Measurements from ENCODE around the gene ANKRD24. TPM values are rescaled to one million over a fixed set of nuclear protein-coding genes. Genes with fewer than 3 reads are reported as not detected.
"Not testable (repeated sequence)": the region's sequence is repeated elsewhere in the genome, so short reads cannot be mapped to it uniquely, and the experiment has no call there.

The ANKRD24 gene
- total RNA-seq, 3 donors from 2014 or later (not counting 1 experiment from before 2014, with no cell fraction given), result 0.65 to 2.2 (median 0.71) TPM

GRCh38 chr19:4231521-4231920 is 49.0 kb downstream of the ANKRD24 start:
- H3K9me3 Mint-ChIP-seq; H3K4me3 Mint-ChIP-seq; H3K27me3 ChIP-seq (ENCODE audit: control insufficient read depth, insufficient read depth, low read length); H3K27ac Mint-ChIP-seq; DNase-seq; H3K36me3 Mint-ChIP-seq; H3K4me1 Mint-ChIP-seq; H3K4me3 ChIP-seq (ENCODE audit: low read length); H3K36me3 ChIP-seq (ENCODE audit: control insufficient read depth, insufficient read depth, low read length); intact Hi-C loops (cut with micrococcal nuclease); ATAC-seq; H3K9me3 ChIP-seq (ENCODE audit: control insufficient read depth, insufficient read depth, low read length); H3K27ac ChIP-seq (ENCODE audit: low read length); H3K27me3 Mint-ChIP-seq (ENCODE audit: low read depth in 2 of 2): not testable (repeated sequence)
- peaks cover 10% of the 10 kb centered on the region for H3K4me1 ChIP-seq (ENCODE audit: control insufficient read depth, insufficient read depth, low read length)
- 94% methylated on average over 6 of the region's 6 CpGs for WGBS (ENCODE audit: insufficient coverage)

- H3K4me1 ChIP-seq (ENCODE audit: control insufficient read depth, insufficient read depth, low read length), result peaks cover 10% of the 10 kb centered on the region
- DNase-seq; ATAC-seq; H3K27ac ChIP-seq (ENCODE audit: low read length); H3K9me3 Mint-ChIP-seq; H3K4me3 Mint-ChIP-seq; H3K27ac Mint-ChIP-seq; H3K9me3 ChIP-seq (ENCODE audit: control insufficient read depth, insufficient read depth, low read length); H3K27me3 ChIP-seq (ENCODE audit: control insufficient read depth, insufficient read depth, low read length); H3K27me3 Mint-ChIP-seq (ENCODE audit: low read depth in 2 of 2); intact Hi-C loops (cut with micrococcal nuclease); H3K36me3 ChIP-seq (ENCODE audit: control insufficient read depth, insufficient read depth, low read length); H3K36me3 Mint-ChIP-seq; H3K4me1 Mint-ChIP-seq; H3K4me3 ChIP-seq (ENCODE audit: low read length): not testable (repeated sequence)
- WGBS (ENCODE audit: insufficient coverage), result 88% methylated on average over 5 of the region's 5 CpGs
Observed at GRCh38 chr19:4232139-4232538, 49.6 kb downstream of the ANKRD24 start.

GRCh38 chr19:4232614-4233281 is 50.3 kb downstream of the ANKRD24 start:
- intact Hi-C loops (cut with micrococcal nuclease), result no loop called here
- Mint-ChIP-seq H3K27ac (no peak overlapping the region), H3K4me1 (no peaks in the 10 kb centered on the region), H3K36me3 (no peaks in the 10 kb centered on the region), H3K4me3 (no peak overlapping the region), H3K27me3 (ENCODE audit: low read depth in 2 of 2) (peaks cover 0 to 5% of the 10 kb centered on the region in 2 donors), H3K9me3 (no peaks in the 10 kb centered on the region)
- Histone ChIP-seq H3K4me1 (ENCODE audit: control insufficient read depth, insufficient read depth, low read length) (peaks cover 10% of the 10 kb centered on the region), H3K4me3 (ENCODE audit: low read length) (no peak overlapping the region), H3K36me3 (ENCODE audit: control insufficient read depth, insufficient read depth, low read length) (no peaks in the 10 kb centered on the region), H3K27ac (ENCODE audit: low read length) (no peak overlapping the region), H3K9me3 (ENCODE audit: control insufficient read depth, insufficient read depth, low read length) (no peaks in the 10 kb centered on the region), H3K27me3 (ENCODE audit: control insufficient read depth, insufficient read depth, low read length) (peaks cover 8% of the 10 kb centered on the region)
- no peak for ATAC-seq
- WGBS (ENCODE audit: insufficient coverage), result 60% methylated on average over 21 of the region's 21 CpGs
- TF ChIP-seq CTCF (IDR thresholded peaks at IDR 0.05), result no peak
- no peak for DNase-seq

GRCh38 chr19:4233282-4233853 is 50.9 kb downstream of the ANKRD24 start:
- ATAC-seq (peak; percentile 71 to 75 (median 73)), DNase-seq (peak; percentile 59 to 73)
- Mint-ChIP-seq H3K27ac (no peak overlapping the region), H3K4me1 (no peaks in the 10 kb centered on the region), H3K4me3 (no peak overlapping the region), H3K36me3 (no peaks in the 10 kb centered on the region), H3K27me3 (ENCODE audit: low read depth in 2 of 2) (peaks cover 0 to 5% of the 10 kb centered on the region in 2 donors), H3K9me3 (no peaks in the 10 kb centered on the region)
- intact Hi-C loops (cut with micrococcal nuclease), result no loop called here
- H3K36me3 ChIP-seq (ENCODE audit: control insufficient read depth, insufficient read depth, low read length), result no peaks in the 10 kb centered on the region
- peaks cover 10% of the 10 kb centered on the region for H3K4me1 ChIP-seq (ENCODE audit: control insufficient read depth, insufficient read depth, low read length)
- no peak overlapping the region for H3K27ac ChIP-seq (ENCODE audit: low read length)
- no peak overlapping the region for H3K4me3 ChIP-seq (ENCODE audit: low read length)
- H3K27me3 ChIP-seq (ENCODE audit: control insufficient read depth, insufficient read depth, low read length), result peaks cover 8% of the 10 kb centered on the region
- peak; percentile 46 for TF ChIP-seq CTCF (IDR thresholded peaks at IDR 0.05)
- WGBS (ENCODE audit: insufficient coverage), result 47% methylated on average over 11 of the region's 11 CpGs
- no peaks in the 10 kb centered on the region for H3K9me3 ChIP-seq (ENCODE audit: control insufficient read depth, insufficient read depth, low read length)
